ENCODE measurements around the gene ERICH2.

The ERICH2 gene

GRCh38 chr2:170842785-170843184 lies 72.6 kb downstream of the ERICH2 start:
- H3K36me3 ChIP-seq, result no peaks in the 10 kb centered on the region
- no peak overlapping the region for H3K4me3 ChIP-seq (ENCODE audit: low read depth in 1 of 2, low read length in 1 of 2)
- no peaks in the 10 kb centered on the region for H3K9me3 ChIP-seq
- H3K27me3 ChIP-seq, result peaks cover 39% of the 10 kb centered on the region
- no peaks in the 10 kb centered on the region for H3K4me1 ChIP-seq (ENCODE audit: control insufficient read depth in 1 of 2, insufficient read depth in 1 of 2, low read depth in 1 of 2, low read length in 1 of 2)
- TF ChIP-seq, protein P1, sequence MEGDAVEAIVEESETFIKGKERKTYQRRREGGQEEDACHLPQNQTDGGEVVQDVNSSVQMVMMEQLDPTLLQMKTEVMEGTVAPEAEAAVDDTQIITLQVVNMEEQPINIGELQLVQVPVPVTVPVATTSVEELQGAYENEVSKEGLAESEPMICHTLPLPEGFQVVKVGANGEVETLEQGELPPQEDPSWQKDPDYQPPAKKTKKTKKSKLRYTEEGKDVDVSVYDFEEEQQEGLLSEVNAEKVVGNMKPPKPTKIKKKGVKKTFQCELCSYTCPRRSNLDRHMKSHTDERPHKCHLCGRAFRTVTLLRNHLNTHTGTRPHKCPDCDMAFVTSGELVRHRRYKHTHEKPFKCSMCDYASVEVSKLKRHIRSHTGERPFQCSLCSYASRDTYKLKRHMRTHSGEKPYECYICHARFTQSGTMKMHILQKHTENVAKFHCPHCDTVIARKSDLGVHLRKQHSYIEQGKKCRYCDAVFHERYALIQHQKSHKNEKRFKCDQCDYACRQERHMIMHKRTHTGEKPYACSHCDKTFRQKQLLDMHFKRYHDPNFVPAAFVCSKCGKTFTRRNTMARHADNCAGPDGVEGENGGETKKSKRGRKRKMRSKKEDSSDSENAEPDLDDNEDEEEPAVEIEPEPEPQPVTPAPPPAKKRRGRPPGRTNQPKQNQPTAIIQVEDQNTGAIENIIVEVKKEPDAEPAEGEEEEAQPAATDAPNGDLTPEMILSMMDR (IDR thresholded peaks at IDR 0.05), result no peak
- no peak overlapping the region for H3K27ac ChIP-seq

DNA sequence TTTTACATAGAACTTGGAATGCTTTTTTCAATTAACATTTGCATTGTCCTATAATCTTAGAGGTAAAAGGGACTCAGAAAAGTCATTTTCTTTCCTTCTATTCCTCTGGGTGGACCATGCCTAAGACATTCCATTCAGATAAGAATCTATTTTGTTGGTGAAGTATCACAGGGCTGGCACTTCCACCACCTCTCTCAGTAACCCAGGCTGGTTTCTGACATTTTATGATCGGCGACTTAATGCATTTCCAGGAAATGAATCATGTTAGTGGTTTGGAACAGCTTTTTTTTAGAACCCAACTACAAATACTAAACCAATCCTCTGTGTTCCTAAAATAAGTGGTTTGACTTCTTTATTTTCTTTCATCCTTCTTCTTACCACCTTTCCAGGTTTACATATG lies 73.5 kb downstream of the ERICH2 start:
- Histone ChIP-seq H3K27ac (no peak overlapping the region), H3K4me3 (ENCODE audit: low read depth in 1 of 2, low read length in 1 of 2) (no peak overlapping the region), H3K27me3 (peaks cover 31% of the 10 kb centered on the region), H3K4me1 (ENCODE audit: control insufficient read depth in 1 of 2, insufficient read depth in 1 of 2, low read depth in 1 of 2, low read length in 1 of 2) (no peaks in the 10 kb centered on the region), H3K36me3 (no peaks in the 10 kb centered on the region), H3K9me3 (no peaks in the 10 kb centered on the region)
- TF ChIP-seq, protein P1 (IDR thresholded peaks at IDR 0.05), result no peak

GRCh38 chr2:170845343-170845742 lies 75.2 kb downstream of the ERICH2 start:
- Histone ChIP-seq H3K36me3 (no peaks in the 10 kb centered on the region), H3K27ac (no peak overlapping the region), H3K4me3 (ENCODE audit: low read depth in 1 of 2, low read length in 1 of 2) (no peak overlapping the region), H3K9me3 (no peaks in the 10 kb centered on the region), H3K4me1 (ENCODE audit: control insufficient read depth in 1 of 2, insufficient read depth in 1 of 2, low read depth in 1 of 2, low read length in 1 of 2) (no peaks in the 10 kb centered on the region), H3K27me3 (peaks cover 18% of the 10 kb centered on the region)
- TF ChIP-seq, protein P1 (IDR thresholded peaks at IDR 0.05), result no peak

GRCh38 chr2:170846314-170846713 lies 76.1 kb downstream of the ERICH2 start:
- Histone ChIP-seq H3K27me3 (peaks cover 18% of the 10 kb centered on the region), H3K4me1 (ENCODE audit: control insufficient read depth in 1 of 2, insufficient read depth in 1 of 2, low read depth in 1 of 2, low read length in 1 of 2) (no peaks in the 10 kb centered on the region), H3K9me3 (no peaks in the 10 kb centered on the region), H3K36me3 (no peaks in the 10 kb centered on the region), H3K4me3 (ENCODE audit: low read depth in 1 of 2, low read length in 1 of 2) (no peak overlapping the region), H3K27ac (no peak overlapping the region)
- TF ChIP-seq, protein P1 (IDR thresholded peaks at IDR 0.05), result no peak

- H3K4me3 ChIP-seq (ENCODE audit: low read depth in 1 of 2, low read length in 1 of 2), result no peak overlapping the region
- H3K27ac ChIP-seq, result no peak overlapping the region
- TF ChIP-seq, protein P1 (IDR thresholded peaks at IDR 0.05), result no peak
- H3K27me3 ChIP-seq, result peaks cover 18% of the 10 kb centered on the region
- no peaks in the 10 kb centered on the region for H3K9me3 ChIP-seq
- no peaks in the 10 kb centered on the region for H3K4me1 ChIP-seq (ENCODE audit: control insufficient read depth in 1 of 2, insufficient read depth in 1 of 2, low read depth in 1 of 2, low read length in 1 of 2)
- H3K36me3 ChIP-seq, result no peaks in the 10 kb centered on the region
Measured at GRCh38 chr2:170847716-170848115, 77.5 kb downstream of the ERICH2 start.
